NT2/D1 (cell line): ENCODE results near the gene TGFBRAP1.
A peak's percentile ranks its signal among the peaks of the same experiment; 100 is the strongest.

Experiments
- DNase-seq: peaks from one replicate; pipeline ENCODE4 v3.0.0-alpha.2; 2011; ENCODE audit warnings: low read depth, low spot score
- H3K27me3 ChIP-seq: 2 replicates; pipeline ENCODE4 v1.6.0; 2011; ENCODE audit warnings: mild to moderate bottlenecking; ENCODE audit not compliant: insufficient read length, insufficient read depth
- H3K36me3 ChIP-seq: 2 replicates; pipeline ENCODE4 v1.6.1; 2011; ENCODE audit warnings: mild to moderate bottlenecking, low read length, mixed read lengths; ENCODE audit not compliant: insufficient read depth, insufficient read length
- H3K4me1 ChIP-seq: 2 replicates; pipeline ENCODE4 v1.5.1; 2011; ENCODE audit not compliant: insufficient read depth, insufficient read length
- H3K4me3 ChIP-seq: 2 replicates; pipeline ENCODE4 v1.5.1; 2011; ENCODE audit warnings: low read depth; ENCODE audit not compliant: insufficient read length
- H3K9ac ChIP-seq: 2 replicates; pipeline ENCODE4 v1.6.0; 2011; ENCODE audit warnings: low read depth; ENCODE audit not compliant: insufficient read length
- H3K9me3 ChIP-seq: 2 replicates; pipeline ENCODE4 v1.5.1; 2011; ENCODE audit warnings: mild to moderate bottlenecking, low read length; ENCODE audit not compliant: insufficient read depth
- SUZ12 ChIP-seq: IDR thresholded peaks from 2 replicates; pipeline ENCODE4 v1.6.1; 2011; ENCODE audit not compliant: insufficient read length, insufficient read depth; ENCODE audit errors: extremely low read depth
- YY1 ChIP-seq: IDR thresholded peaks from 2 replicates; pipeline ENCODE4 v1.6.1; 2011; ENCODE audit not compliant: insufficient read length, insufficient read depth
- ZNF274 ChIP-seq: IDR thresholded peaks from 2 replicates; pipeline ENCODE4 v1.6.1; 2011; ENCODE audit warnings: mild to moderate bottlenecking, low read depth, low read length

The TGFBRAP1 gene

DNA sequence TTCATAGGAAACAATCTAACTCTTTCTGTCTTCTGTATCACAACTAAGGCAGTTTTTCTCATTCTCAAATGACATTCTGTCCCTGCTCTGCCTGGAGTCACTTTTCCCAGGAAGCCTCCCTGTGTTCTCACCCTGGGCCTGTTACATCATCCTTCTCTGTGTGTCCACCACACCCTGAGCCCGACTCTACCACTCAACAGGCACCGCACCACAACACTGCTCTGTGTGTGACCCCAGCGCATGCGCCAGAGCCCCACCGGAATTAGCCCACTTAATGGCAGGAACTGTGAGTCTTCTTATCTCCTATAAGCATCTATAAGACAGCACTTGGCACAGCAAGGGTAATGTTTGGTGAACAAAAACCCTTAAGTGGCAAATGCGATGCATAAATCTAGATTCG lies 32.3 kb downstream of the TGFBRAP1 start:
- TF ChIP-seq YY1, result no peak
- TF ChIP-seq ZNF274, result no peak
- TF ChIP-seq SUZ12, result no peak

DNA sequence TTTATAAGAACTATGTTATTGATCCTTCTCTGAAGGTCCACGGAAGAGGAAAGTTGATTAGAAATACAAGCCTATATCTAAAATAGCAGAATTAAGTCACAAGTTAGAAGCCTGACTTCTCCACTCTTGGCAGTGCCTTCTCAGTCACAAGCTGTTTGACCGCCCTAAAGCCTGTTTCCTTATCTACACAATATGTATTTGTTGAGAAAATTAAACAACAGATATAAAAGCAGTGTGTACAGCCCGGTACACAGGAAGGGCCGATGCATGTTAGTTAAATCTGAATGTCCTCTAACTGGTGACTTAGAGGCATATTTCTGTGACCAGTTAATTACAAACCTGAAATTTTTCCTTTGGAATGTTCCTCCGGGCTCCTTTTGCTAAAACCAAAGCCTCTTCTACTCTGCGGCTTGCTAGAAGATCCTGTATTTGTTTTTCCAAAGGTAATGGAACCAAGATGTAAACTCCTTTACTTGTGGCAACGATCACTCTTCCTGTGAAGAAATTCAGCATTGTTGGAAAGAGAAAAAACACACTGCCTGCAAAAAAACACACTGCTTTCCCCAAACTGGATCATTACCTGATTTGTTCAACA lies 33.4 kb downstream of the TGFBRAP1 start:
- no peaks in the 10 kb centered on the region for H3K9me3 ChIP-seq
- H3K4me1 ChIP-seq, result no peaks in the 10 kb centered on the region
- peaks cover 22% of the 10 kb centered on the region for H3K36me3 ChIP-seq
- TF ChIP-seq ZNF274, result no peak
- TF ChIP-seq SUZ12, result no peak
- no peak for TF ChIP-seq YY1
- H3K4me3 ChIP-seq, result no peak overlapping the region
- H3K9ac ChIP-seq, result no peak overlapping the region
- H3K27me3 ChIP-seq, result no peaks in the 10 kb centered on the region
- no peak for DNase-seq

More for the DNA sequence above, 32.3 kb downstream of the TGFBRAP1 start:
- H3K4me1 ChIP-seq, result no peaks in the 10 kb centered on the region
- no peaks in the 10 kb centered on the region for H3K27me3 ChIP-seq
- peaks cover 15% of the 10 kb centered on the region for H3K36me3 ChIP-seq
- H3K4me3 ChIP-seq, result no peak overlapping the region
- no peaks in the 10 kb centered on the region for H3K9me3 ChIP-seq
- H3K9ac ChIP-seq, result no peak overlapping the region
- DNase-seq, result no peak

DNA sequence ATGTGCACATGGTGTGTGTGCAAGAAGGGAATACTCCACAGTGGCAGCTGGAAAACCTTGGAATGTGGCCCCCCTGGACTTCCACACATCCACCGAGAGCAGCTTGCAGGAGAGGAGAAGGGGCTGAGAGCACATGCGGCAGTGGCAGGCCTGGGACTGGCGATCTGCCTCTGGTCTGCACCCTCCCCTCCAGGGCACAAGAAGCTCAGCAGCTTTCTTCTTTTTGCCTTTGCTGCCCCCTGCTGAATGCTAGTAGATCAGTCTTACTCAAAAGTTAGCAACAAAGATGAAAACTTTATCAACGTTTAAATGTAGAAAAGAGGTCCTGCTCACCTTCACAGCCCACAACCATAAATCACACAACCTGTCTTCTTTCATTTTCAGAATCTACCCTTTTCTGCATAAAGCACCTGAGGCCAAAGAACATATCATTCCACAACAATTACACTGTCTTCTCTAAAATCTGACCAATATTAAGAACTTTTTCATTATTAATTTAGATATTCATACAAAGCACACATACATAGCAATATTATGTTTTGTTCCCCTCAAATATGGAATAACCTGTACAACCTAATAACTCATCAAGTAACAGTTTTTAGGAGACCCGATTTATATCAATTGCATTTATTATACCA lies 34.6 kb downstream of the TGFBRAP1 start:
- peak overlapping the region; percentile 45 for H3K9ac ChIP-seq
- peaks cover 29% of the 10 kb centered on the region for H3K36me3 ChIP-seq

DNA sequence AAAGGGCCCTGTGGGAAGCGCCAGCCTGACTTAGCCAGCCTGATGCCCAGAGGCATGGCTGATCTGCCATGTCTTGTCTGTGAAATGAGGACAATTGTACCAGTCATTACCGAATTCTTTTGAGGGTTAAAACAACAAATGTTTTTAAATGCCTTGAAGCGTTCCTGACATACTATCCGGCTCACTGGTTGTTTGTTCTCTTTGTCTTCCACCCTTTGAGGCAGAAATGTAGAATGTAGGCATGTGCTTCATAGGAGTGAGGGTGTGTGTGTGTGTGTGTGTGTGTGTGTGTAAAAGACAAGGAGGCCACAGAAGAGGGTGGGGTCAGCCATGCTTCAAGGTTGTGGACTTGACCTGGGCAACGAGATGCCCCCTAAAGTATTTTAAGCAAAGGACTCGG lies 35.5 kb downstream of the TGFBRAP1 start:
- Histone ChIP-seq H3K9me3 (no peaks in the 10 kb centered on the region), H3K36me3 (peaks cover 29% of the 10 kb centered on the region), H3K9ac (peak overlapping the region; percentile 45), H3K4me3 (no peak overlapping the region), H3K27me3 (no peaks in the 10 kb centered on the region), H3K4me1 (no peaks in the 10 kb centered on the region)
- TF ChIP-seq YY1 (no peak), ZNF274 (no peak), SUZ12 (no peak)
- DNase-seq, result no peak

More for the DNA sequence above, 34.6 kb downstream of the TGFBRAP1 start:
- no peaks in the 10 kb centered on the region for H3K9me3 ChIP-seq
- H3K4me3 ChIP-seq, result no peak overlapping the region
- DNase-seq, result peak; percentile 74
- H3K27me3 ChIP-seq, result no peaks in the 10 kb centered on the region
- no peaks in the 10 kb centered on the region for H3K4me1 ChIP-seq
- TF ChIP-seq ZNF274 (no peak), YY1 (no peak), SUZ12 (no peak)

DNA sequence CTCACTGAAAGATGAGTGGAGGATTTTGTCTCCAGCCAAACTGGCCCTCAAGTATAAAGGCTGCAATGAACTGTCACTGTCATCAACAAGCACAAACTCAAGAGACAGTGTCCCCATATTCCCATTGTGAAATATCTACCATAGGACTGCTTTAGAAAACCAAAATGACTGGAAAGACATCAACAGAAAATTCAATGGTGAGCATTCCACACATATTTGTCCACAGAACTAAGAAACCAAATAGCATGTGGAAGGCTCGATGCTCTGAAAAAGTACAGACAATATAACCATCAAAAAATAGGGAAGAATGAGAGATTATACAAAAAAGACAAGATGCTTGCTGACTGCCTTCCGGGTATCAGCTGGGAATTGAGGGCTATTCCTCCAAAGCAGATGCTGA lies 37.6 kb downstream of the TGFBRAP1 start:
- H3K9ac ChIP-seq, result no peak overlapping the region
- TF ChIP-seq SUZ12 (no peak), ZNF274 (no peak), YY1 (no peak)
- DNase-seq, result no peak
- peaks cover 24% of the 10 kb centered on the region for H3K36me3 ChIP-seq
- no peak overlapping the region for H3K4me3 ChIP-seq
- H3K27me3 ChIP-seq, result no peaks in the 10 kb centered on the region
- no peaks in the 10 kb centered on the region for H3K9me3 ChIP-seq
- no peaks in the 10 kb centered on the region for H3K4me1 ChIP-seq

DNA sequence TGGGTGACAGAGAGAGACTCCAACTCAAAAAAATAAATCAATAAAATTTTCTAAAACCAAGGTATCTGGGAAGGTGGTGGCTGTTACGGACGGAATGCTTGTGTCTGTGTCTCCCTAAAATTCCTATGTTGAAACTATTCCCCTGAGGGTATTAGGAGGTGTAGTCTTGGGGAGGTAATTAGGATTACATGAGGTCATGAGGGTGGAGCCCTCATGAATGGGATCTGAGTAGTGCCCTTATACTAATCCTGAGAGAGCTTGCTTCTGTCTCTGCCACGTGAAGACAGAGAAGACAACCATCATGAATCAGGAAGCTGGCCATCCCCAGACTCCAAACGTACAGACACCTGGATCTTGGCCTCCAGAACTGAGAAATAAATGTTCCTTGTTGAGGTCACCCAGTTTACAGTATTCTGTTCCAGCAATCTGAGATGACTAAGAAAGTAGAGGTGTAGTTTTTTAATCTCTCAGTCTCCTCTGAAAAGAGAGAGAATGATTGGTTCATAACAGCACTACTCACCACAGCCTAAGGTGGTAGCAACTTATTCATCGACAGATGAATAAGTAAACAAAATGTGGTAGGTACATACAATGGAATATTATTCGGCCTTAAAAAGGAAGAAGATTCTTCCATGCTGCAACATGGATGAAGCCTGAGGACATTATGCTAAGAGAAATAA lies 38.4 kb downstream of the TGFBRAP1 start:
- H3K36me3 ChIP-seq, result peaks cover 24% of the 10 kb centered on the region
- no peaks in the 10 kb centered on the region for H3K4me1 ChIP-seq
- no peak overlapping the region for H3K9ac ChIP-seq
- H3K27me3 ChIP-seq, result no peaks in the 10 kb centered on the region
- no peaks in the 10 kb centered on the region for H3K9me3 ChIP-seq
- H3K4me3 ChIP-seq, result no peak overlapping the region
- TF ChIP-seq YY1, result no peak
- TF ChIP-seq ZNF274, result no peak
- TF ChIP-seq SUZ12, result no peak
- no peak for DNase-seq

DNA sequence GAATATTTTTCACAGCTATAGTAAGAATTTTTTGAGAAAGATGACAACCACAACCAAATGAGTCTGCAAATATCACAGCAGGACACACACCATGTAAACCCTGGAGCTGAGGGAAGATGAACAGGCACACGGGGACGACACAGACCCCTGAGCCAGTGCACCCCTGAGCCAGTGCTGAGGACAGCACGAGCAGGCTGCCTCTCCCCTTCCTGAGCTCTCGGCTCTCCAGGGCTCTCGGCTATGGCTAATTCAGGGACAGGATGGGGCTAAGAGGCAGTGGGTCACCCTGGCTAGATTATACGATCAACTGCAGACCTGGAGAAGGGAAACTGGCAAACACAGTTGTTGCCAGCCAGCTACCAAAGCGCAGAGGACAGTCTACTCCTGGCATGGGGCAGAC lies 41.4 kb downstream of the TGFBRAP1 start:
- no peaks in the 10 kb centered on the region for H3K27me3 ChIP-seq
- no peak overlapping the region for H3K9ac ChIP-seq
- no peaks in the 10 kb centered on the region for H3K9me3 ChIP-seq
- TF ChIP-seq ZNF274 (no peak), SUZ12 (no peak), YY1 (no peak)
- H3K36me3 ChIP-seq, result peaks cover 38% of the 10 kb centered on the region
- H3K4me1 ChIP-seq, result no peaks in the 10 kb centered on the region
- H3K4me3 ChIP-seq, result no peak overlapping the region
- DNase-seq, result no peak
